Endothelial cell of umbilical vein (primary cell): ENCODE data around the gene CLDN9. TPM values are rescaled to one million over a fixed set of nuclear protein-coding genes. Genes with fewer than 3 reads are reported as not detected.

Experiments
- BruUV-seq: library from RNA; stranded (reverse); fragments of 400-500 nt; replicated peaks from 2 replicates; lab custom pipeline; 2021; lab: Mats Ljungman, UMichigan
- CTCF ChIA-PET: fragments of 300-600, 350-600 bp; sonication (Branson Sonifier 250); formaldehyde crosslinking; loops from one replicate; lab custom pipeline; 2021; ENCODE audit warnings: antibody characterized with exemption, inconsistent platforms; lab: Charles Lee
- POLR2A ChIA-PET: fragments of 300-600, 350-600 bp; sonication (Branson Sonifier 250); formaldehyde crosslinking; loops from one replicate; lab custom pipeline; 2021; ENCODE audit warnings: antibody characterized with exemption, inconsistent platforms; lab: Charles Lee
- DNase-seq: peaks from one replicate; pipeline ENCODE4 v3.0.0-alpha.2; 2011; ENCODE audit warnings: low read depth, low spot score
- FAIRE-seq: peaks from 2 replicates; lab custom pipeline; 2011; peaks lifted over from hg19 to GRCh38; lab: Jason Lieb, UNC
- H2AFZ ChIP-seq: 2 replicates; pipeline ENCODE4 v1.6.0; 2012; ENCODE audit warnings: low read depth, low read length, control low read depth, inconsistent platforms
- H3K27ac ChIP-seq: 2 replicates; pipeline ENCODE4 v1.5.1; 2011; ENCODE audit warnings: low read depth, mild to moderate bottlenecking, control low read depth, low read length, moderate library complexity; ENCODE audit not compliant: insufficient read depth
- H3K27me3 ChIP-seq, 2 experiments: 2 replicates each; pipeline versions ENCODE4 v1.6.0 to v1.6.1; 2011; ENCODE audit warnings: low read length in 2 of 2, mixed read lengths in 1 of 2; ENCODE audit not compliant: control insufficient read depth in 2 of 2, insufficient read depth in 2 of 2
- H3K36me3 ChIP-seq, 2 experiments: 2 replicates in 1 of 2; 3 replicates in 1 of 2; pipeline ENCODE4 v1.5.1; 2011; ENCODE audit warnings: low read length in 2 of 2, mild to moderate bottlenecking in 1 of 2, moderate library complexity in 1 of 2; ENCODE audit not compliant: control insufficient read depth in 2 of 2, insufficient read depth in 2 of 2; ENCODE audit errors: extremely low read depth in 1 of 2
- H3K4me1 ChIP-seq: 3 replicates; pipeline ENCODE4 v1.5.1; 2011; ENCODE audit warnings: mild to moderate bottlenecking, low read length; ENCODE audit not compliant: control insufficient read depth, insufficient read depth; ENCODE audit errors: extremely low read depth
- H3K4me2 ChIP-seq: 2 replicates; pipeline ENCODE4 v1.6.1; 2011; ENCODE audit warnings: low read length, control low read depth, mixed read lengths; ENCODE audit not compliant: insufficient read depth
- H3K4me3 ChIP-seq, 3 experiments: fragments of 200-600 bp in 1 of 3; sonication (generic), shearing (Covaris generic) in 1 of 3; replicated peaks in 1 of 3; 2 replicates each; pipeline ENCODE4 v1.5.1; 2011 to 2016; ENCODE audit warnings: control low read depth in 3 of 3, low read length in 3 of 3, mild to moderate bottlenecking in 2 of 3, inconsistent platforms in 1 of 3, low read depth in 1 of 3, moderate library complexity in 1 of 3; ENCODE audit not compliant: insufficient read depth in 1 of 3
- H3K79me2 ChIP-seq: 2 replicates; pipeline ENCODE4 v1.6.0; 2012; ENCODE audit warnings: low read length, inconsistent platforms; ENCODE audit not compliant: control insufficient read depth, insufficient read depth
- H3K9ac ChIP-seq: replicated peaks from 2 replicates; pipeline ENCODE3; 2011; ENCODE audit warnings: low read length, control low read depth; ENCODE audit not compliant: insufficient read depth; ENCODE audit errors: extremely low read depth
- H3K9me1 ChIP-seq: replicated peaks from 3 replicates; pipeline ENCODE4 v1.6.0; 2011; ENCODE audit warnings: mild to moderate bottlenecking, low read length; ENCODE audit not compliant: control insufficient read depth, insufficient read depth; ENCODE audit errors: extremely low read depth
- H3K9me3 ChIP-seq: replicated peaks from 2 replicates; pipeline ENCODE4 v1.5.1; 2012; ENCODE audit warnings: low read length, inconsistent platforms; ENCODE audit not compliant: control insufficient read depth, insufficient read depth
- H4K20me1 ChIP-seq: replicated peaks from 2 replicates; pipeline ENCODE3; 2011; ENCODE audit warnings: mild to moderate bottlenecking, low read length; ENCODE audit not compliant: control insufficient read depth, insufficient read depth; ENCODE audit errors: extremely low read depth
- CTCF ChIP-seq, 2 donors: IDR thresholded peaks; 1 replicate in 1 of 2; 2 replicates in 1 of 2; pipeline ENCODE4 v1.5.1; 2011; ENCODE audit warnings: low read length in 2 of 2, mild to moderate bottlenecking in 2 of 2, moderate library complexity in 2 of 2, control low read depth in 1 of 2, inconsistent platforms in 1 of 2, low read depth in 1 of 2; ENCODE audit not compliant: insufficient read depth in 1 of 2; ENCODE audit errors: extremely low read depth in 1 of 2
- EZH2 ChIP-seq: IDR thresholded peaks from 2 replicates; pipeline ENCODE4 v1.6.1; 2012; ENCODE audit warnings: borderline replicate concordance, low read depth, mild to moderate bottlenecking, moderate library complexity, low read length, inconsistent platforms; ENCODE audit not compliant: severe bottlenecking
- FOS ChIP-seq: IDR thresholded peaks from 2 replicates; pipeline ENCODE4 v1.6.1; 2011; ENCODE audit warnings: mild to moderate bottlenecking, low read length, moderate library complexity, borderline replicate concordance; ENCODE audit not compliant: insufficient read depth
- GATA2 ChIP-seq: IDR thresholded peaks from 2 replicates; pipeline ENCODE4 v1.7.0; 2011; ENCODE audit warnings: low read depth, mild to moderate bottlenecking, moderate library complexity, mixed read lengths, low read length; ENCODE audit not compliant: insufficient read length, insufficient read depth
- JUN ChIP-seq: IDR thresholded peaks from 2 replicates; pipeline ENCODE4 v1.6.1; 2011; ENCODE audit warnings: borderline replicate concordance, low read depth; ENCODE audit not compliant: insufficient read length, insufficient read depth
- MYC ChIP-seq: IDR thresholded peaks from one replicate; pipeline ENCODE4 v1.6.1; 2011; ENCODE audit warnings: mild to moderate bottlenecking, low read depth, low read length
- POLR2A ChIP-seq: IDR thresholded peaks from 2 replicates; pipeline ENCODE4 v1.6.1; 2012; ENCODE audit warnings: low read depth, mild to moderate bottlenecking, control low read depth, low read length
- POLR2AphosphoS5 ChIP-seq: IDR thresholded peaks from 2 replicates; pipeline ENCODE4 v1.6.1; 2012; ENCODE audit warnings: low read depth, mild to moderate bottlenecking, control low read depth, low read length, moderate library complexity; ENCODE audit not compliant: insufficient read depth
- dilution Hi-C: fragments of 300-500 bp; cut with MboI; formaldehyde crosslinking; loops from one replicate; pipeline ENCODE4 v1.15.0; 2019; ENCODE audit warnings: low sequenced_read_pairs; ENCODE audit not compliant: extremely low pct_ligation_motif_present
- intact Hi-C: fragments of 100-400 bp; cut with micrococcal nuclease; formaldehyde crosslinking; loops from one replicate; pipeline ENCODE4 v1.10.0; 2022
- polyA plus RNA-seq, 4 experiments: library from polyadenylated mRNA; depleted of rRNA in 3 of 4; stranded (reverse) in 3 of 4; unstranded in 1 of 4; fragments of >200 nt; gene quantifications; 2 replicates each; pipeline versions ENCODE4 v1.2.1 to v1.2.3, GENCODE V29; 2011 to 2012; ENCODE audit warnings: missing spikeins in 1 of 4
- total RNA-seq: library from RNA; stranded (reverse); gene quantifications from 2 replicates; pipeline ENCODE4 v1.2.3, GENCODE V29; 2021
- TF ChIP-seq, protein P1 (sequence below): IDR thresholded peaks from 2 replicates; pipeline ENCODE4 v1.6.1; 2011; ENCODE audit not compliant: insufficient read depth, insufficient read length

The CLDN9 gene
- total and polyA plus RNA-seq, 2 donors (not counting 3 experiments of a cell fraction or from before 2014, with no cell fraction given), result 0.06 TPM; not detected in 1

GRCh38 chr16:2999929-3000328 is 12.8 kb upstream of the CLDN9 start:
- DNase-seq (no peak), FAIRE-seq (no peak)
- Histone ChIP-seq H3K4me2 (no peak overlapping the region), H3K9me1 (no peaks in the 10 kb centered on the region), H3K9ac (no peak overlapping the region), H3K36me3 (no peaks in the 10 kb centered on the region), H3K4me1 (peaks cover 2% of the 10 kb centered on the region), H3K4me3 (no peak overlapping the region), H3K9me3 (no peaks in the 10 kb centered on the region), H2AFZ (no peak overlapping the region), H3K27me3 (no peaks in the 10 kb centered on the region), H3K27ac (no peak overlapping the region), H4K20me1 (no peaks in the 10 kb centered on the region), H3K79me2 (no peaks in the 10 kb centered on the region)
- TF ChIP-seq GATA2 (no peak), MYC (no peak), POLR2AphosphoS5 (no peak), FOS (no peak), CTCF (IDR thresholded peaks at IDR 0.05; ENCODE audit: extremely low read depth in 1 of 2, insufficient read depth in 1 of 2, low read depth in 1 of 2, low read length in 2 of 2) (no peak), JUN (no peak), EZH2 (no peak), POLR2A (no peak)
- TF ChIP-seq, protein P1, sequence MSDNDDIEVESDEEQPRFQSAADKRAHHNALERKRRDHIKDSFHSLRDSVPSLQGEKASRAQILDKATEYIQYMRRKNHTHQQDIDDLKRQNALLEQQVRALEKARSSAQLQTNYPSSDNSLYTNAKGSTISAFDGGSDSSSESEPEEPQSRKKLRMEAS, result no peak
- ChIA-PET CTCF (interaction anchor here (2.2 to 2.5 kb wide), 2 partner anchors 28 to 32 kb away, joined by 12 to 13 read pairs; no protein-coding TSS in a partner anchor), POLR2A (interaction anchor here (0.5 kb wide), 1 partner anchor 48 kb away, joined by 3 read pairs; no protein-coding TSS in a partner anchor)
- dilution Hi-C loops, result no loop called here
- BruUV-seq, result no TSS peak
- intact Hi-C loops, result no loop called here
